Left renal cortex interstitium (tissue), 4 donors: ENCODE results near the gene DVL2. TPM values are rescaled to one million over a fixed set of nuclear protein-coding genes. Genes with fewer than 3 reads are reported as not detected.

Source experiments
- DNase-seq, 4 donors: peaks; one replicate each; pipeline ENCODE4 v3.0.0-alpha.2; 2013; ENCODE audit warnings: low read depth in 4 of 4, low spot score in 2 of 4, missing footprints in 1 of 4
- polyA plus RNA-seq, 4 donors: library from polyadenylated mRNA; unstranded; fragments of 120-200 nt; gene quantifications; one replicate each; pipeline ENCODE4 v1.2.1, GENCODE V29; 2013; ENCODE audit not compliant: insufficient read length in 4 of 4

Gene DVL2
- polyA plus RNA-seq, 4 donors, result 47.7 to 78.0 (median 62.9) TPM

GRCh38 chr17:7221278-7222092 is 12.8 kb downstream of the DVL2 start:
- DNase-seq, result no peak

- no peak for DNase-seq
These were observed 13.6 kb downstream of the DVL2 start for GRCh38 chr17:7220593-7221277.

GRCh38 chr17:7219812-7220592 is 14.3 kb downstream of the DVL2 start, which contains the start of the genes ACADVL and DLG4:
TSS of gene ACADVL (plus strand) at chr17:7219938. CDS start at chr17:7219985, 47 bp downstream.
TSS of gene DLG4 (minus strand) at chr17:7219836.
- DNase-seq, result no peak

- no peak for DNase-seq
These were observed 15.0 kb downstream of the DVL2 start for GRCh38 chr17:7219229-7219811.

- no peak for DNase-seq
These were observed 15.6 kb downstream of the DVL2 start for GRCh38 chr17:7218758-7219157.

- no peak for DNase-seq
These were observed 16.2 kb downstream of the DVL2 start for GRCh38 chr17:7218166-7218565.

- DNase-seq, result no peak
These were observed 17.0 kb downstream of the DVL2 start for GRCh38 chr17:7217113-7217987.

- DNase-seq, result no peak
These were observed 17.8 kb downstream of the DVL2 start for GRCh38 chr17:7216242-7217112.

GRCh38 chr17:7215652-7216180 is 18.6 kb downstream of the DVL2 start:
- no peak for DNase-seq

GRCh38 chr17:7215136-7215638 is 19.1 kb downstream of the DVL2 start:
- DNase-seq, result peak in 1 of 4 donors; percentile 90

GRCh38 chr17:7214300-7215135 is 19.8 kb downstream of the DVL2 start:
- DNase-seq, result peak in 3 of 4 donors; percentile 96 to 98 (median 98)

- DNase-seq, result peak in 3 of 4 donors; percentile 84 to 94 (median 94)
These were observed 20.4 kb downstream of the DVL2 start for GRCh38 chr17:7213895-7214299.

- DNase-seq, result no peak
These were observed 22.6 kb downstream of the DVL2 start for GRCh38 chr17:7211491-7212273.

- DNase-seq, result no peak
These were observed 25.4 kb downstream of the DVL2 start for GRCh38 chr17:7208754-7209460.

GRCh38 chr17:7208027-7208571 is 26.2 kb downstream of the DVL2 start:
- no peak for DNase-seq
